Measurements from ENCODE around the gene CNOT1. TPM values are rescaled to one million over a fixed set of nuclear protein-coding genes. Genes with fewer than 3 reads are reported as not detected.
A peak's percentile ranks its signal among the peaks of the same experiment; 100 is the strongest.
"Not testable (repeated sequence)": the region's sequence is repeated elsewhere in the genome, so short reads cannot be mapped to it uniquely, and the experiment has no call there.

CNOT1 gene
- total and polyA plus RNA-seq, 10 donors = 51.5 to 199 (median 180) TPM

- Histone ChIP-seq H3K4me1 (peaks cover 0 to 8% (median 0%) of the 10 kb centered on the region in 6 donors), H3K9me3 (no peaks in the 10 kb centered on the region), H3K4me3 (no peak overlapping the region), H3K36me3 (no peaks in the 10 kb centered on the region), H3K27me3 (replicated peaks in 1 of 7) (peaks cover 0 to 3% (median 0%) of the 10 kb centered on the region in 7 donors), H3K27ac (no peak overlapping the region)
- WGBS, 5 donors = 75 to 84% (median 80%) methylated on average over 17 to 20 of the region's 20 CpGs
- peak; percentile 63 for DNase-seq
- TF ChIP-seq POLR2AphosphoS5 (IDR thresholded peaks at IDR 0.05) (no peak), POLR2A (IDR thresholded peaks at IDR 0.05) (no peak), CTCF (IDR thresholded peaks at IDR 0.05 in 8 of 11, conservative IDR thresholded peaks at IDR 0.05 in 3 of 11) (no peak)
- intact Hi-C loops (cut with DNase I; ENCODE audit: low total_unique reads) = no loop called here
Observed at GRCh38 chr16:58493756-58494431, 135.7 kb downstream of the CNOT1 start.

DNA sequence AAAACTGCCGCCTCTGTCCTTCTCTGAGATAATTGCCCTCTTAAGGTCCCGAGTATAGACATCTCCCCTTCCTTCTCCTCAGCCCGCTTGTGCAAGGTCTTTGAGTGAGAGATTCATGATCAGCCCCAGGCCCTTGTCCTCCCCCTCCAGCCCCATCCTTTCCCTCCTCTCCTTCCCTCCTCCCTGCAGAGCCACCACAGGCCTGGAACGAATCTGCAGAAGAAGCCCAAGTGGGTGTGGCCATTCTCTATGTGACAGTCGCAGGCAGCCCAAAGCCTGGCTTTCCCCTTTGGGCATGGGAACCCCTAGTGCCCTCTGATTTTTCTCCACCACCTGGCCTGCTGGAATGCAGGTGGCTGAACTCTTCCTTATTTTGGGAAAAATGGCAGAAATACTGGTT, 136.9 kb downstream of the CNOT1 start:
- DNase-seq = peak; percentile 31
- 49 to 65% (median 56%) methylated on average over 5 of the region's 5 CpGs for WGBS, 5 donors
- peaks cover 2 to 12% (median 4%) of the 10 kb centered on the region in 6 donors for H3K4me1 ChIP-seq
- no peak overlapping the region for H3K4me3 ChIP-seq
- H3K36me3 ChIP-seq = no peaks in the 10 kb centered on the region
- intact Hi-C loops (cut with DNase I; ENCODE audit: low total_unique reads) = no loop called here
- TF ChIP-seq CTCF (IDR thresholded peaks at IDR 0.05 in 8 of 11, conservative IDR thresholded peaks at IDR 0.05 in 3 of 11) (no peak), POLR2A (IDR thresholded peaks at IDR 0.05) (no peak), POLR2AphosphoS5 (IDR thresholded peaks at IDR 0.05) (no peak)
- H3K27ac ChIP-seq = no peak overlapping the region
- no peaks in the 10 kb centered on the region for H3K9me3 ChIP-seq
- H3K27me3 ChIP-seq (replicated peaks in 1 of 7) = peaks cover 0 to 8% (median 0%) of the 10 kb centered on the region in 7 donors

DNA sequence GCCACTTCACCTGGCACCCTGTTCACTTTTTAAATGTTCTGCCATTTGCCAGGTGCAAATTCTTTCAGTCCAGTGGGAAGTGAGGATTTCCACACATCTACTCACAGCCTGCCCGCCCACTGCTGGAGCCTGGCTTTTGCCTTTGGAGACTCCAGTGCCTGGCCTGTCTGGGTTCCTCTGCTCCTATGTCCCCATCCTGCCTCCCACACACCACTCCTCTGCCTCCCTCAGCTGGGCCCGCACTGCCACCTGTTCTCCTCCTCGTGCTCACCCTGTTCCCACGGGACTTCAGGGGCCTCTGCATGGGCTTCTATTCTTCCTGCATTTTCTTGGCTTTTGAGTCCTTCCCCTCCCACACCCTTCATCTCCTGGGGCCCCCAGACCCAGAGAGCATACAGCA, 137.6 kb downstream of the CNOT1 start:
- TF ChIP-seq POLR2AphosphoS5 (IDR thresholded peaks at IDR 0.05) (no peak), CTCF (IDR thresholded peaks at IDR 0.05 in 8 of 11, conservative IDR thresholded peaks at IDR 0.05 in 3 of 11) (no peak), POLR2A (IDR thresholded peaks at IDR 0.05) (no peak)
- Histone ChIP-seq H3K36me3 (no peaks in the 10 kb centered on the region), H3K27me3 (replicated peaks in 1 of 7) (peaks cover 0 to 15% (median 0%) of the 10 kb centered on the region in 7 donors), H3K4me3 (no peak overlapping the region), H3K4me1 (peaks cover 4 to 18% (median 8%) of the 10 kb centered on the region in 6 donors), H3K27ac (no peak overlapping the region), H3K9me3 (no peaks in the 10 kb centered on the region)
- intact Hi-C loops (cut with DNase I; ENCODE audit: low total_unique reads) = no loop called here
- 53 to 65% (median 64%) methylated on average over 4 of the region's 4 CpGs for WGBS, 5 donors
- peak; percentile 59 for DNase-seq

DNA sequence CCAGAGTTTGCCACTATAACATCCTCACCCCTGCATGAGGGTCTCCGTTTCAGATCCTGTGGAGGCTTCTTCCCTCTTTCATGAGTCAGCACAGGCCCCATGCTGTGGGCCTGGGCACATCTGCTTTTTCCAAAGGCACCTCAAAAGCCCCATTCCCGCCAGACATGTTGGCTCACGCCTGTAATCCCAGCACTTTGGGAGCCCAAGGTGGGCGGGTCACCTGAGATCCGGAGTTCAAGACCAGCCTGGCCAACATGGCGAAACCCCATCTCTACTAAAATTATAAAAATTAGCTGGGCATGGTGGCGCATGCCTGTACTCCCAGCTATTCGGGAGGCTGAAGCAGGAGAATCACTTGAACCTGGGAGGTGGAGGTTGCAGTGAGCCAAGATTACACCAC, 139.1 kb downstream of the CNOT1 start:
- H3K27ac ChIP-seq; H3K9me3 ChIP-seq; H3K4me3 ChIP-seq; H3K36me3 ChIP-seq; intact Hi-C loops (cut with DNase I; ENCODE audit: low total_unique reads): not testable (repeated sequence)
- H3K27me3 ChIP-seq (replicated peaks in 1 of 7) = peaks cover 0 to 19% (median 0%) of the 10 kb centered on the region in 7 donors
- H3K4me1 ChIP-seq = peaks cover 4 to 18% (median 8%) of the 10 kb centered on the region in 6 donors
- 87 to 94% (median 91%) methylated on average over 7 to 8 of the region's 8 CpGs for WGBS, 5 donors
- DNase-seq = peak; percentile 41

Measured in spleen (tissue), 11 donors.